ENCODE results near the gene COX7A2.

COX7A2 gene

GRCh38 chr6:75196081-75196687 is 47.4 kb downstream of the COX7A2 start:
- DNase-seq = no peak

GRCh38 chr6:75188221-75188925 is 55.2 kb downstream of the COX7A2 start:
- DNase-seq = no peak

All from stimulated activated CD4-positive, alpha-beta T cell treated with anti-CD3 and anti-CD28 coated beads, Interleukin-4, amount 100 ng/mL, for 24 hours (primary cell).